HL-60 (cell line): ENCODE results near the gene NCAPH2.

Experiments used
- DNase-seq, 2 experiments: peaks; one replicate each; pipeline ENCODE4 v3.0.0-alpha.2; 2010 to 2020; ENCODE audit warnings: low read depth in 1 of 2, low spot score in 1 of 2
- H3K27ac ChIP-seq: fragments of 250-450 bp; sonication (Bioruptor Pico); replicated peaks from 2 replicates; pipeline ENCODE4 v1.5.1; 2020; ENCODE audit warnings: mild to moderate bottlenecking, moderate library complexity
- H3K27me3 ChIP-seq: fragments of 250-450 bp; sonication (Bioruptor Pico); 2 replicates; pipeline ENCODE4 v1.5.1; 2021; ENCODE audit warnings: mild to moderate bottlenecking, moderate library complexity; ENCODE audit not compliant: insufficient read depth, poor library complexity, severe bottlenecking
- H3K4me3 ChIP-seq: replicated peaks from 2 replicates; pipeline ENCODE4 v1.5.1; 2011; ENCODE audit warnings: mild to moderate bottlenecking, control low read depth, low read length; ENCODE audit not compliant: insufficient read depth
- CTCF ChIP-seq: IDR thresholded peaks from one replicate; pipeline ENCODE4 v1.5.1; 2011; ENCODE audit warnings: low read length, control low read depth, inconsistent platforms; ENCODE audit not compliant: insufficient read depth
- GABPA ChIP-seq: IDR thresholded peaks from 2 replicates; pipeline ENCODE4 v1.6.1; 2012; ENCODE audit warnings: low read depth
- POLR2AphosphoS5 ChIP-seq: IDR thresholded peaks from 2 replicates; pipeline ENCODE4 v1.6.1; 2012; ENCODE audit warnings: low read depth
- SPI1 ChIP-seq: IDR thresholded peaks from 2 replicates; pipeline ENCODE4 v1.6.1; 2012; ENCODE audit warnings: low read depth, mild to moderate bottlenecking, borderline replicate concordance
- TF ChIP-seq, protein P1 (sequence below): IDR thresholded peaks from 2 replicates; pipeline ENCODE4 v1.6.1; 2012; ENCODE audit warnings: low read depth; ENCODE audit not compliant: insufficient replicate concordance

Gene NCAPH2

DNA sequence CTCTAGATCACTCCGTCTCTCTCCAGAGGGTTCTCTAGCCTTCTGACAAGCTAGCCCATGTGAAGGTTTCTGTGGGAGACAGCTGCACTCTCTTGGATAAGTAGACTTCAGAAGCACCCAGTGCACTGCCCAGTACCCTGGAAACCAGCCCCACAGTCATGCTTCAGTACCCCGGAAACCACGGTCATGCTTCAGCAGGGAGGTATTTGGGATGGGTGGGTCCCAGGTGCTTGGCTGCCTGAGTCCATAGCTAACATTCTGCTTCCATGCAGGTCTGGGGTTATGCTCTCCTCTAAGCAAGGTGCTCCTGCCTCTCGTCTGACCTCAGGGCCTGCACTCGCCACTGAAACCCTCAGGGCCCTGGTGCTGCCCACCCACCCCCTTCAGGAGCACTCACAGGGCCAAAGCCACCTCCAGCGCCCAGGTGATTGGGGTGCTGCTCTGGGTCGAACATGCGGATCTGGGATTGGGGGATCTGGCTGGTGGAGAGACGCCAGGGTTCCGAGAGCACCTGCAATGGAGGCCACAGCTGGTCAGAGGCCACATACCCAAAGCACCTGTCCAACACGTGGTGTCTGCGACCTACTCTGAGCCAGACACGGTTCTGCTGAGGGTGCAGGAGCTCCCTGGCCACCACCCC lies 62.0 kb downstream of the NCAPH2 start:
- no peaks in the 10 kb centered on the region for H3K27me3 ChIP-seq
- TF ChIP-seq SPI1 (no peak), GABPA (no peak), CTCF (no peak), POLR2AphosphoS5 (no peak)
- TF ChIP-seq, protein P1, sequence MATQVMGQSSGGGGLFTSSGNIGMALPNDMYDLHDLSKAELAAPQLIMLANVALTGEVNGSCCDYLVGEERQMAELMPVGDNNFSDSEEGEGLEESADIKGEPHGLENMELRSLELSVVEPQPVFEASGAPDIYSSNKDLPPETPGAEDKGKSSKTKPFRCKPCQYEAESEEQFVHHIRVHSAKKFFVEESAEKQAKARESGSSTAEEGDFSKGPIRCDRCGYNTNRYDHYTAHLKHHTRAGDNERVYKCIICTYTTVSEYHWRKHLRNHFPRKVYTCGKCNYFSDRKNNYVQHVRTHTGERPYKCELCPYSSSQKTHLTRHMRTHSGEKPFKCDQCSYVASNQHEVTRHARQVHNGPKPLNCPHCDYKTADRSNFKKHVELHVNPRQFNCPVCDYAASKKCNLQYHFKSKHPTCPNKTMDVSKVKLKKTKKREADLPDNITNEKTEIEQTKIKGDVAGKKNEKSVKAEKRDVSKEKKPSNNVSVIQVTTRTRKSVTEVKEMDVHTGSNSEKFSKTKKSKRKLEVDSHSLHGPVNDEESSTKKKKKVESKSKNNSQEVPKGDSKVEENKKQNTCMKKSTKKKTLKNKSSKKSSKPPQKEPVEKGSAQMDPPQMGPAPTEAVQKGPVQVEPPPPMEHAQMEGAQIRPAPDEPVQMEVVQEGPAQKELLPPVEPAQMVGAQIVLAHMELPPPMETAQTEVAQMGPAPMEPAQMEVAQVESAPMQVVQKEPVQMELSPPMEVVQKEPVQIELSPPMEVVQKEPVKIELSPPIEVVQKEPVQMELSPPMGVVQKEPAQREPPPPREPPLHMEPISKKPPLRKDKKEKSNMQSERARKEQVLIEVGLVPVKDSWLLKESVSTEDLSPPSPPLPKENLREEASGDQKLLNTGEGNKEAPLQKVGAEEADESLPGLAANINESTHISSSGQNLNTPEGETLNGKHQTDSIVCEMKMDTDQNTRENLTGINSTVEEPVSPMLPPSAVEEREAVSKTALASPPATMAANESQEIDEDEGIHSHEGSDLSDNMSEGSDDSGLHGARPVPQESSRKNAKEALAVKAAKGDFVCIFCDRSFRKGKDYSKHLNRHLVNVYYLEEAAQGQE, result no peak
- no peak overlapping the region for H3K27ac ChIP-seq
- no peak for DNase-seq
- H3K4me3 ChIP-seq, result no peak overlapping the region

DNA sequence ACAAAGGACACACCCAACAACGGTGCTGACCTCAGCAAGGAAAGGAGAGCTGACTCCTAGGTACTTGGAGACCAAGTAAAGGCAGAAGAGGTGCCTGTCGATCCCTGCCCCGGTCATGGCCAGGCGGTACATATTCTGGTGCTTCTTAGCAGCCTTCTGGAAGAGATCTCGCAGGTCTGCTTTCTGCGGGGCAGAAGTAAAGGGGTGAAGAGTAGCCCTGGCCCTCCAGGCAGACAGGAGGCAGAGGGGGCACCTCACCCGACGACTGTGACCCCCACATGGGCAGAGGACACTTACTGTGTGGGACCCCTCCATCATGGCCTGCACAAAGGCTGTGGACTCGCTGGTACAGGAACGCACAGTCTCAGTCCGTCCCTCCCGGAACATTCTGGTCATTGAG lies 62.8 kb downstream of the NCAPH2 start:
- no peak for DNase-seq
- Histone ChIP-seq H3K27ac (no peak overlapping the region), H3K27me3 (no peaks in the 10 kb centered on the region), H3K4me3 (no peak overlapping the region)
- TF ChIP-seq SPI1, result no peak
- TF ChIP-seq GABPA, result no peak
- TF ChIP-seq POLR2AphosphoS5, result no peak
- TF ChIP-seq, protein P1, result no peak
- no peak for TF ChIP-seq CTCF

- TF ChIP-seq GABPA (no peak), SPI1 (no peak), POLR2AphosphoS5 (no peak), CTCF (no peak)
- TF ChIP-seq, protein P1, result no peak
- Histone ChIP-seq H3K27me3 (no peaks in the 10 kb centered on the region), H3K27ac (no peak overlapping the region), H3K4me3 (no peak overlapping the region)
- DNase-seq, result no peak
Measured at GRCh38 chr22:50571264-50572175, 63.5 kb downstream of the NCAPH2 start.
